Measurements from ENCODE around the gene CPNE8. TPM values are rescaled to one million over a fixed set of nuclear protein-coding genes. Genes with fewer than 3 reads are reported as not detected.

Gene CPNE8
- total and polyA plus RNA-seq, 9 donors = 4.6 to 16.1 (median 9.5) TPM

- Histone ChIP-seq H3K36me3 (no peaks in the 10 kb centered on the region), H3K4me1 (ENCODE audit: insufficient read depth) (no peaks in the 10 kb centered on the region), H3K27me3 (no peaks in the 10 kb centered on the region), H3K27ac (no peak overlapping the region), H3K4me3 (no peak overlapping the region), H3K9me3 (no peaks in the 10 kb centered on the region)
- 93 to 96% (median 94%) methylated on average over 1 of the region's 1 CpG for WGBS, 3 donors
- DNase-seq = no peak
- intact Hi-C loops (cut with DNase I) = no loop called here
- no peak for TF ChIP-seq EP300 (IDR thresholded peaks at IDR 0.05)
- TF ChIP-seq CTCF (IDR thresholded peaks at IDR 0.05) = no peak
- no peak for TF ChIP-seq POLR2A (IDR thresholded peaks at IDR 0.05)
Observed at GRCh38 chr12:38697289-38697688, 208.1 kb downstream of the CPNE8 start.

GRCh38 chr12:38695057-38695456 is 210.3 kb downstream of the CPNE8 start:
- Histone ChIP-seq H3K27me3 (no peaks in the 10 kb centered on the region), H3K4me1 (ENCODE audit: insufficient read depth) (no peaks in the 10 kb centered on the region), H3K36me3 (no peaks in the 10 kb centered on the region), H3K27ac (no peak overlapping the region), H3K9me3 (no peaks in the 10 kb centered on the region), H3K4me3 (no peak overlapping the region)
- TF ChIP-seq EP300 (IDR thresholded peaks at IDR 0.05) (no peak), CTCF (IDR thresholded peaks at IDR 0.05) (no peak)
- intact Hi-C loops (cut with DNase I) = no loop called here
- 53 to 61% (median 59%) methylated on average over 3 of the region's 3 CpGs for WGBS, 3 donors
- DNase-seq = no peak

GRCh38 chr12:38691164-38691563 is 214.2 kb downstream of the CPNE8 start:
- Histone ChIP-seq H3K4me3 (no peak overlapping the region), H3K27ac (no peak overlapping the region), H3K36me3 (no peaks in the 10 kb centered on the region), H3K9me3 (no peaks in the 10 kb centered on the region), H3K27me3 (no peaks in the 10 kb centered on the region), H3K4me1 (ENCODE audit: insufficient read depth) (no peaks in the 10 kb centered on the region)
- intact Hi-C loops (cut with DNase I) = no loop called here
- WGBS, 3 donors = 64 to 83% (median 75%) methylated on average over 2 of the region's 2 CpGs
- DNase-seq = no peak
- TF ChIP-seq POLR2A (IDR thresholded peaks at IDR 0.05) (no peak), CTCF (IDR thresholded peaks at IDR 0.05) (no peak), EP300 (IDR thresholded peaks at IDR 0.05) (no peak)

- Histone ChIP-seq H3K27me3 (no peaks in the 10 kb centered on the region), H3K27ac (no peak overlapping the region), H3K36me3 (no peaks in the 10 kb centered on the region), H3K4me3 (no peak overlapping the region), H3K4me1 (ENCODE audit: insufficient read depth) (no peaks in the 10 kb centered on the region), H3K9me3 (no peaks in the 10 kb centered on the region)
- intact Hi-C loops (cut with DNase I) = no loop called here
- TF ChIP-seq EP300 (IDR thresholded peaks at IDR 0.05) (no peak), CTCF (IDR thresholded peaks at IDR 0.05) (no peak), POLR2A (IDR thresholded peaks at IDR 0.05) (no peak)
- DNase-seq = no peak
Observed at GRCh38 chr12:38690646-38691045, 214.7 kb downstream of the CPNE8 start.

GRCh38 chr12:38689704-38690103 is 215.7 kb downstream of the CPNE8 start:
- 68 to 75% (median 74%) methylated on average over 5 of the region's 5 CpGs for WGBS, 3 donors
- intact Hi-C loops (cut with DNase I) = no loop called here

More at GRCh38 chr12:38689704-38690103, 215.7 kb downstream of the CPNE8 start:
- Histone ChIP-seq H3K9me3 (no peaks in the 10 kb centered on the region), H3K36me3 (no peaks in the 10 kb centered on the region), H3K27me3 (no peaks in the 10 kb centered on the region), H3K4me1 (ENCODE audit: insufficient read depth) (no peaks in the 10 kb centered on the region), H3K4me3 (no peak overlapping the region), H3K27ac (no peak overlapping the region)
- no peak for DNase-seq
- TF ChIP-seq EP300 (IDR thresholded peaks at IDR 0.05) (no peak), POLR2A (IDR thresholded peaks at IDR 0.05) (no peak), CTCF (IDR thresholded peaks at IDR 0.05) (no peak)

All from ovary (tissue), 9 donors.